Fibroblast of lung (primary cell): ENCODE data around the gene PARK7. TPM values are rescaled to one million over a fixed set of nuclear protein-coding genes. Genes with fewer than 3 reads are reported as not detected.
A peak's percentile ranks its signal among the peaks of the same experiment; 100 is the strongest.

Source experiments
- DNase-seq, 2 donors: peaks; one replicate each; pipeline versions ENCODE4 v3.0.0 to v3.0.0-alpha.2; 2010; ENCODE audit warnings: low read depth in 2 of 2
- H2AFZ ChIP-seq: 2 replicates; pipeline ENCODE4 v1.5.1; 2012; ENCODE audit warnings: low read length, control low read depth, inconsistent platforms
- H3K27ac ChIP-seq: 2 replicates; pipeline ENCODE4 v1.5.1; 2011; ENCODE audit warnings: low read length, control low read depth; ENCODE audit not compliant: insufficient read depth
- H3K27me3 ChIP-seq: 2 replicates; pipeline ENCODE4 v1.5.1; 2011; ENCODE audit warnings: mild to moderate bottlenecking, low read length; ENCODE audit not compliant: control insufficient read depth, insufficient read depth
- H3K36me3 ChIP-seq: 2 replicates; pipeline ENCODE4 v1.5.1; 2011; ENCODE audit warnings: low read length; ENCODE audit not compliant: control insufficient read depth, insufficient read depth
- H3K4me1 ChIP-seq: 2 replicates; pipeline ENCODE4 v1.5.1; 2011; ENCODE audit warnings: low read length; ENCODE audit not compliant: control insufficient read depth, insufficient read depth; ENCODE audit errors: extremely low read depth
- H3K4me2 ChIP-seq: 2 replicates; pipeline ENCODE4 v1.5.1; 2011; ENCODE audit warnings: low read length, control low read depth; ENCODE audit not compliant: insufficient read depth; ENCODE audit errors: extremely low read depth
- H3K4me3 ChIP-seq, 4 experiments: fragments of 200-600 bp in 1 of 4; sonication (generic) in 1 of 4; replicated peaks in 1 of 4; 2 replicates each; pipeline ENCODE4 v1.5.1; 2011 to 2016; ENCODE audit warnings: low read length in 4 of 4, low read depth in 3 of 4, mild to moderate bottlenecking in 3 of 4, control low read depth in 2 of 4, inconsistent platforms in 1 of 4, mixed read lengths in 1 of 4; ENCODE audit not compliant: insufficient read depth in 1 of 4; ENCODE audit errors: control extremely low read depth in 1 of 4
- H3K79me2 ChIP-seq: 2 replicates; pipeline ENCODE4 v1.5.1; 2012; ENCODE audit warnings: mild to moderate bottlenecking, low read length, inconsistent platforms; ENCODE audit not compliant: control insufficient read depth, insufficient read depth
- H3K9ac ChIP-seq: 2 replicates; pipeline ENCODE4 v1.5.1; 2011; ENCODE audit warnings: mild to moderate bottlenecking, low read length, control low read depth; ENCODE audit not compliant: insufficient read depth
- H3K9me3 ChIP-seq: 2 replicates; pipeline ENCODE4 v1.5.1; 2012; ENCODE audit warnings: low read depth, low read length; ENCODE audit not compliant: control insufficient read depth, insufficient read depth
- H4K20me1 ChIP-seq: 2 replicates; pipeline ENCODE4 v1.5.1; 2011; ENCODE audit warnings: low read length; ENCODE audit not compliant: control insufficient read depth, insufficient read depth; ENCODE audit errors: extremely low read depth
- EZH2 ChIP-seq: IDR thresholded peaks from 2 replicates; pipeline ENCODE4 v1.5.1; 2012; ENCODE audit warnings: low read length, control low read depth, mild to moderate bottlenecking; ENCODE audit errors: missing control alignments
- polyA plus RNA-seq, 2 donors: library from polyadenylated mRNA; depleted of rRNA in 1 of 2; stranded (reverse) in 1 of 2; unstranded in 1 of 2; fragments of >200 nt; gene quantifications; 2 replicates each; pipeline ENCODE4 v1.2.1, GENCODE V29; 2011 to 2012; ENCODE audit warnings: missing spikeins in 1 of 2
- total RNA-seq: library from RNA; depleted of rRNA; stranded (reverse); fragments of >200 nt; gene quantifications from 2 replicates; pipeline ENCODE4 v1.2.1, GENCODE V29; 2014
- TF ChIP-seq, protein P1 (sequence below), 2 donors: IDR thresholded peaks in 1 of 2; conservative IDR thresholded peaks in 1 of 2; 1 replicate in 1 of 2; 2 replicates in 1 of 2; pipeline ENCODE4 v1.5.1; 2011 to 2012; ENCODE audit warnings: low read length in 2 of 2, control low read depth in 1 of 2, inconsistent platforms in 1 of 2, low read depth in 1 of 2, mild to moderate bottlenecking in 1 of 2

PARK7 gene
- total and polyA plus RNA-seq, 2 donors (not counting 1 experiment from before 2014, with no cell fraction given) = 264 to 513 TPM

DNA sequence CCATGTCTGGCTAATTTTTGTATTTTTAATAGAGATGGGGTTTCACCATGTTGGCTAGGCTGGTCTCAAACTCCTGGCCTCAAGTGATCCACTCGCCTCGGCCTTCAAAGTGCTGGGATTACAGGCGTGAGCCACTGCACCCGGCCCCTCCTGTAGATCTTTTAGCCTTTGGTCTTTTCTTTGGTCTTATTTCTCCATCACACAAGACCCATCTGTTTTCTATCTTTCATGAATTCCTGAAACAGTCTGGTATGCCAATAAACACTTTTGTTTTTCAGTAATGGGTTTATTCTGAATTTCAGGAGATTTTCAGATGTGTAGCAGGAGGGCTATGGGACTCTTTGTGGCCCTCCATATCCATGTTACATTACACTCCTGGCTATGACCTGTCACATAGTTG, 41.4 kb downstream of the PARK7 start:
- H3K4me2 ChIP-seq = no peak overlapping the region
- peaks cover 27% of the 10 kb centered on the region for H3K4me1 ChIP-seq
- no peak overlapping the region for H3K27ac ChIP-seq
- H3K79me2 ChIP-seq = no peaks in the 10 kb centered on the region
- no peaks in the 10 kb centered on the region for H3K36me3 ChIP-seq
- no peaks in the 10 kb centered on the region for H3K27me3 ChIP-seq
- H4K20me1 ChIP-seq = no peaks in the 10 kb centered on the region
- H3K4me3 ChIP-seq = no peak overlapping the region
- peak in 1 of 2 donors; percentile 15 for DNase-seq
- TF ChIP-seq, protein P1, sequence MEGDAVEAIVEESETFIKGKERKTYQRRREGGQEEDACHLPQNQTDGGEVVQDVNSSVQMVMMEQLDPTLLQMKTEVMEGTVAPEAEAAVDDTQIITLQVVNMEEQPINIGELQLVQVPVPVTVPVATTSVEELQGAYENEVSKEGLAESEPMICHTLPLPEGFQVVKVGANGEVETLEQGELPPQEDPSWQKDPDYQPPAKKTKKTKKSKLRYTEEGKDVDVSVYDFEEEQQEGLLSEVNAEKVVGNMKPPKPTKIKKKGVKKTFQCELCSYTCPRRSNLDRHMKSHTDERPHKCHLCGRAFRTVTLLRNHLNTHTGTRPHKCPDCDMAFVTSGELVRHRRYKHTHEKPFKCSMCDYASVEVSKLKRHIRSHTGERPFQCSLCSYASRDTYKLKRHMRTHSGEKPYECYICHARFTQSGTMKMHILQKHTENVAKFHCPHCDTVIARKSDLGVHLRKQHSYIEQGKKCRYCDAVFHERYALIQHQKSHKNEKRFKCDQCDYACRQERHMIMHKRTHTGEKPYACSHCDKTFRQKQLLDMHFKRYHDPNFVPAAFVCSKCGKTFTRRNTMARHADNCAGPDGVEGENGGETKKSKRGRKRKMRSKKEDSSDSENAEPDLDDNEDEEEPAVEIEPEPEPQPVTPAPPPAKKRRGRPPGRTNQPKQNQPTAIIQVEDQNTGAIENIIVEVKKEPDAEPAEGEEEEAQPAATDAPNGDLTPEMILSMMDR (conservative IDR thresholded peaks at IDR 0.05 in 1 of 2, IDR thresholded peaks at IDR 0.05 in 1 of 2; ENCODE audit: low read depth in 1 of 2, low read length in 2 of 2) = no peak
- no peak for TF ChIP-seq EZH2
- H2AFZ ChIP-seq = no peak overlapping the region
- no peak overlapping the region for H3K9ac ChIP-seq
- H3K9me3 ChIP-seq = no peaks in the 10 kb centered on the region

DNA sequence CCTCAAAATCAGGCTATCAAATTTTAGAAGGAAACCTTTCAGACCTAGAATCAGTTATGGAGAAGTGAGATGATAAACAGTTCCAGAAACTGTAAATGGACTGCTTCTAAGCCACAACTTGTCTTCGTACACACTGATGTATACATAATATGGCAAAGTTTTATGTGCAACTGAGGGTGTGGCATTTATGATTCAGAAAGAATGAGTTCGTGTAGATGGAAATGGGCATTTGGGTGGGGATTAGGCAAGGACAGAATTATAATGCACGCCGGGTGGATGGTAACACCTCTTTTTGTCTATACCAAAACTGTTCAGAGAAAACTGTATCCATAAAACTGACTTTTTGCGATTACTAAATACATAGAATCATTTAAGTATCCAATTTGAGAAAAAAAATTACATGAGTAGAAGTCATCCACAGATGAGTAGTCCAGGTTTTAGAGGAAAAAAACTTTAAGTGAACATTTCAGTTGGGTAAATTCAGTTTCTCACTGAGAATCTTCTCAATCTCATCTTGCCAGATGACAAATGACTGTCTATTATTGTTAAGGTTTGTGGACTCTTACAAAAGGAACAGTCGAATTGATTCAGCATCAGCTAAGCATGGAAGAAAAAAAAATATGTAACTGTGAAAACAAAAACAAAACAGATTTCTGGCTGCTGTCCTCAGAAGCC, 42.1 kb downstream of the PARK7 start:
- H3K4me2 ChIP-seq = no peak overlapping the region
- H3K9ac ChIP-seq = no peak overlapping the region
- H3K27me3 ChIP-seq = no peaks in the 10 kb centered on the region
- H3K4me1 ChIP-seq = peaks cover 27% of the 10 kb centered on the region
- H3K4me3 ChIP-seq = no peak overlapping the region
- no peaks in the 10 kb centered on the region for H3K9me3 ChIP-seq
- no peak overlapping the region for H2AFZ ChIP-seq
- TF ChIP-seq, protein P1 (conservative IDR thresholded peaks at IDR 0.05 in 1 of 2, IDR thresholded peaks at IDR 0.05 in 1 of 2; ENCODE audit: low read depth in 1 of 2, low read length in 2 of 2) = no peak
- TF ChIP-seq EZH2 = no peak
- DNase-seq = peak in 1 of 2 donors; percentile 24
- peak overlapping the region; percentile 96 for H3K27ac ChIP-seq
- no peaks in the 10 kb centered on the region for H3K79me2 ChIP-seq
- no peaks in the 10 kb centered on the region for H4K20me1 ChIP-seq
- H3K36me3 ChIP-seq = no peaks in the 10 kb centered on the region

DNA sequence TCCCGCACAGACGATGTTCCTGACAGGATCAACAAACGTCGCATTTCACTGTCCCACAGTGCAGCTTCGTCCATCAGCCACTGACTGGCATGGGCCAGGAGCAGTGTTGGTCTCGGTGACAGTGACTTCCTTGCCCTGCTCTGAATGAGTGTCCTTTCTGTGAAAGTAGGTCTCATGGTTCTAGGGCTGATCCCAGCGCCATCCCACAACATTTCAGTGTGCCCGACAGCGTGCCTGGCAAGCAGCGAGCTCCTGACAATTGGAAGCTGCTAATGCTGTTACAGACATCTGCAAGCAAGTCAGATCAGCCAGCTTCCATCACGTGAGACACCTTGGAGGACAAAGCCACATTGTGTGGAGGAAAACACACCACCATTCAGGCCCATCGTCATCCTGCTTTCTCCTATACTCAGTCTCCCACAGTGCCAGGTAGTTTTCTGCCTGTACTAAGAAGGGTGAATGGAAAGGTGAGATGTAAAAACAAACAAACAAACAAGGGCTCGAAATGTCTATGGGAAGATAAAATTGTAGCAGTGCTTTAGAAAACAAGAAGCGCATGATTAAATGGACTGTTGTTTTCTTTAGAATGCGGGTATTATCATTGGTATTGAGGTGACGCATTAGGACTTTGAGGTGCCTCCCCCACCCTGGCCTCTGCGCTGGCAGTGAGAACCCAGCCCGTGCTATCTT, 42.7 kb downstream of the PARK7 start:
- Histone ChIP-seq H3K36me3 (no peaks in the 10 kb centered on the region), H3K79me2 (no peaks in the 10 kb centered on the region), H3K4me1 (peaks cover 27% of the 10 kb centered on the region), H4K20me1 (no peaks in the 10 kb centered on the region), H3K4me3 (no peak overlapping the region), H3K9ac (no peak overlapping the region), H3K27ac (peak overlapping the region; percentile 96), H3K4me2 (peak overlapping the region; percentile 39), H3K27me3 (no peaks in the 10 kb centered on the region), H3K9me3 (no peaks in the 10 kb centered on the region), H2AFZ (peak overlapping the region; percentile 21)
- DNase-seq = peak; percentile 12 to 59
- TF ChIP-seq EZH2 = no peak
- TF ChIP-seq, protein P1 (conservative IDR thresholded peaks at IDR 0.05 in 1 of 2, IDR thresholded peaks at IDR 0.05 in 1 of 2; ENCODE audit: low read depth in 1 of 2, low read length in 2 of 2) = no peak
